Occipital lobe (tissue), 3 donors: Measurements from ENCODE around the gene SIDT1. TPM values are rescaled to one million over a fixed set of nuclear protein-coding genes. Genes with fewer than 3 reads are reported as not detected.

ENCODE experiments used
- DNase-seq: peaks from one replicate; lab custom pipeline; 2025; lab: John Stamatoyannopoulos, UW
- small RNA-seq: library from RNA; depleted of rRNA; stranded (forward); fragments of <200 nt; gene quantifications from one replicate; pipeline ENCODE3, GENCODE V24; 2014
- total RNA-seq: library from RNA; depleted of rRNA; stranded (reverse); fragments of >200 nt; gene quantifications from one replicate; pipeline ENCODE4 v1.2.3, GENCODE V29; 2014

Gene SIDT1
- total RNA-seq, 1 donor from 2014 or later = 6.2 TPM

- DNase-seq = no peak
These were observed 146.4 kb downstream of the SIDT1 start for GRCh38 chr3:113678773-113679172.

Small RNAs within 50 kb of the gene (small RNA-seq; reads per million reads assigned to genes)
- not detected for gene MIR4446
- 0.09 reads per million for gene RN7SL767P

Other genes starting within 250 kb of the SIDT1 start
- 4.2 TPM for gene CFAP44, start 91.1 kb upstream of the SIDT1 start, total RNA-seq
- gene SPICE1, start 17.4 kb upstream of the SIDT1 start, total RNA-seq = 11.1 TPM
- gene USF3, start 164.1 kb downstream of the SIDT1 start, total RNA-seq = 21.5 TPM
- gene NAA50, start 213.7 kb downstream of the SIDT1 start, total RNA-seq = 86.4 TPM
- gene ATP6V1A, start 214.5 kb downstream of the SIDT1 start, total RNA-seq = 218 TPM